Activated CD4-positive, alpha-beta T cell treated with anti-CD3 and anti-CD28 coated beads for 24 hours (primary cell): ENCODE data around the gene PYGM.
"Not testable (repeated sequence)": the region's sequence is repeated elsewhere in the genome, so short reads cannot be mapped to it uniquely, and the experiment has no call there.

Experiments
- DNase-seq, 2 donors: peaks; one replicate each; pipeline ENCODE4 v3.0.0-alpha.2; 2020; ENCODE audit warnings: low read depth in 2 of 2

The PYGM gene

DNA sequence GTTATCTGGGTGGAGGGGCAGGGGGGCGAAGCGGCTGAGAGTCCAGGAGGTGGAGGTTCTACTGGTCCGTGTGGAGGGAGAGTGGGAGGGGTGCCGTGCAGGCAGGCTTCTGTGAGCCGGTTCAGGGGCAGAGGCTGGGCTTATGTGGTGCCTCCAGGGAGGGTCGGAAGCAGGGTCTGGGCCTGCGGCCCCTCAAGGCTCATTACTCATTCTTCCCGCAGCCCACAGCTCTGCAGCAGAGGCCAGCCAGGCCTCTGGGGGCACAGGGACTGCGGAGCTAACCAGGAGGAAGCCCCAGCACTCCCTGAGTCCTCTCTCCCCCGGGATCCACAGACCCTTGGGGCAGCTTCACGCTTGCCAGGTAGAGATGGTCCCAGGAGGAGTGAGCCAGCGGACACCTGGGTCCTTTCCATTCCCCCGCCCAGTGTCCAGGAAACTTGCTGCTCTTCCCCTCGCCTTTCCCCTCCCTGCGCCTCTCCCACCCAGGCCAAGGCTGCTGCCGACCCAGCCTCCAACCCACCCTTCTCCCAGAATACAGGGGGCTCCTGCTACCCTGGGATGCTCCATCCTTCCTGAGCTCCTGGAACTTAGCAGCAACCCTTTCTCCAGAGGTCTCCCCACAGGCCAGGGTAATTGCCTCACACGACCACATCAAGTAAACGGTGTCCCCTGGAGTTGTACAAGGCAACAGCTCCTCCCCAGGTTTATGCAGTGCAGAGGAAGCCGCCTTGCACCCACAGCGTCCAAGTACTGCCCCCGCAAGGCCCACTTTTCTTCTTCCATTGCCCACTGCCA lies 43.1 kb downstream of the PYGM start:
- no peak for DNase-seq

- no peak for DNase-seq
Measured at GRCh38 chr11:64715756-64716472, 43.9 kb downstream of the PYGM start.

DNA sequence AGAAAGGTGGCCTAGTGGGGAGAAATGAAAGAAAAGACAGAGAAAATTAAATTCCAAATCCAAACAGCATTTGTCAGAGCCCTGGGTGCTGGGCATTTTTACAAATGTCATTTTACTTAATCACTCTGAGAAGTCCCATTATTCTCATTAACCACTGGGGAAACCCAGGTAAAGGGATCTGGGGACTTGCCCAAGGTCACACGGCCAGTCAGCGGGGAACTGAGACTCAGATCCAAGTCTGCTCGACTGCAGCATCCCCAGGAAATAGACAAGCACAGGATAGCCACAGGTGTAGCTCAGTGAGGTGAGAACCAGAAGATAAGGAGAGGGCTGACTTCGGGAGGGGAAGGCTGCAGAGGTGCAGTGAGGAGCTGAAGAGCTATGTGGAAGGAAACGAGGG lies 44.7 kb downstream of the PYGM start:
- no peak for DNase-seq

DNA sequence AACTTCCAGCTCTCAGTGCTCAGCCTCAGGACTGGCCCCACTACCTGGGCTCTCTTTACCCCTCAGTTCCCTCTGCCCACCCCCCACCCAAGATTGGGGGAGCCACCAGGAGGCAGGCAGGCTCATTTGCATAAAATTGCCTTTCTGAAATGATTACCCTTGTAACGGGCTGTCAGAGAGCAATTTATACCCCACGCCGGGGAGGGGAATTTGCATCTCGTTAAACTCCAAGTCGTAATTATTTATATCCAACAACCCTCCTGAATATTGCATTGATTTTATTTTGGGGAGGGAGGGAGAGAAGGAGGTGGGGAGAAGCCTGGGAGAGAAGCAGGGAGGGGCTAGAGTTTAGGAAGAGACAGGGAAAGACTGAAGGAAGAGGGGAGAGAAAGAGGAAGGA lies 45.1 kb downstream of the PYGM start:
- DNase-seq, result no peak

DNA sequence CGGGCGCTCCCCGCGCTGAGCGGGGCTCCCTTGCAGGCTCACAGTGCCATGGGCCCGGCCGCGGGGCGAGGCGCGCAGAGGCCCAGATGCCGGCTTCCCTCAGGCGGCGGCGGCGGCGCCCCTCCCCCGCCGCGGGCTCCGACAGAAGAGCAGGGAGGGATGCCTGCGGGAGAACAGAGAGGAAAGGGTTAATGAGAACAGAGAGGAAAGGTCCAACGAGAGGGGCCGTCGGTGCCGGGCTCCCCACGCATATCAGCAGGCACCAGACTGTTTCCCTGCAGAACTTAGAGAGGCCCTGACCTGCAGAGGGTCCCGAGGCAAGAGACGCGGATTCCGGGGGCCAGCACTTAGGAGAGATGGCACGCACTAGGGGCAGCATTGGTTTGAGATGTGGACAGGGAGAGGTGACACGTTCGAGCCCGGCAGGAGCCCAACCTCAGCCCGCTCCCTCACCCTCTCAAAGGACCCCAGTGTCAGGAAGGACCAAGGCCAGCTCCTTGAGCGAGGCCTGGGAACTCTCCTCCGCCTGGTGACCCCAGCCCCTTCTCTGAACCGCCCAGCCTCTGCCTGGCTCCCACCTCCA lies 45.9 kb downstream of the PYGM start:
- no peak for DNase-seq

- DNase-seq, result no peak
Measured at GRCh38 chr11:64713016-64713707, 46.6 kb downstream of the PYGM start.

DNA sequence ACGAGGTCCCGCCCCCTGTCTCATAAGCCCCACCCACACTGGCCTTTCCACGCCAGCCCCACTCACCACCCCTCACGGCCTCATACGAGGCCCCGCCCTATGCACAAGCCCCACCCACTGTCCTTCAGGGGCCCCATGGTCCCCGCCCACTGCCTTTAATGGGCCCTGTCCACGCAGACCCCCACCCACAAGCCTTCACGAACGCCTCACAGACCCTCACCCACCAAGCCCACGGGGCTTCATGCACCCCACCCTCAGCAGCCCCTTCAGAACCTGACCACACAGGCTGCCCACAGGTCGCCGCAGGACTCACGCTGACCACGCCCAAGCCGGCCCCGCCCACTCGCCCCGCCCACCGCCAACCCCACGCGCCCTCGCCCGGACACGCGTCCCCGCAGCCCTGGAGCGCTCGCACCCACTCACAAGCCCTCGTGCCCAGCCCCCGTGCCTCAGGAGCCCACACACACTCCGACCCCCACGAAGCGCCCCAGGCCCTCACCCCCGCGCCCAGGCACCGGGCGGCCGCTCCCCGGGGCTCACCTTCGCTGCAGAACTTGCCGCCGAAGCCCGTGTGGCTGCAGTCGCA lies 47.3 kb downstream of the PYGM start:
- DNase-seq, result no peak

DNA sequence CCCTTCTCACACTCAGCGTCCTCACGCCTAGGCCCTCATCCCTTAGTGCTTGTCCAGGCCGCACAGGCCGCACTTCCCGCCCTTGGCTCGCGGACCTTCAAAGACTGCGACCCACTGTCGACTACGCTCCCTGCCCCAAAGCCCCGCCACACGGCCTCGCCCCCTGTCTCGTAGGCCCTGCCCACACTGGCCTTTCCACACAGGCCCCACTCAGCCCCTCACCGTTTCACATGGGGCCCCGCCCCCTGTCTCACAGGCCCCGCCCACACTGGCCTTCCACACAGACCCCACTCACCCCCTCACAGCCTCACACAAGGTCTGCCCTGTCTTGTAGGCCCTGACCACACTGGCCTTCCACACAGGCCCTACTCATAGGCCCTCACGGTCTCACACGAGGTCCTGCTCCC lies 47.8 kb downstream of the PYGM start:
- no peak for DNase-seq

DNA sequence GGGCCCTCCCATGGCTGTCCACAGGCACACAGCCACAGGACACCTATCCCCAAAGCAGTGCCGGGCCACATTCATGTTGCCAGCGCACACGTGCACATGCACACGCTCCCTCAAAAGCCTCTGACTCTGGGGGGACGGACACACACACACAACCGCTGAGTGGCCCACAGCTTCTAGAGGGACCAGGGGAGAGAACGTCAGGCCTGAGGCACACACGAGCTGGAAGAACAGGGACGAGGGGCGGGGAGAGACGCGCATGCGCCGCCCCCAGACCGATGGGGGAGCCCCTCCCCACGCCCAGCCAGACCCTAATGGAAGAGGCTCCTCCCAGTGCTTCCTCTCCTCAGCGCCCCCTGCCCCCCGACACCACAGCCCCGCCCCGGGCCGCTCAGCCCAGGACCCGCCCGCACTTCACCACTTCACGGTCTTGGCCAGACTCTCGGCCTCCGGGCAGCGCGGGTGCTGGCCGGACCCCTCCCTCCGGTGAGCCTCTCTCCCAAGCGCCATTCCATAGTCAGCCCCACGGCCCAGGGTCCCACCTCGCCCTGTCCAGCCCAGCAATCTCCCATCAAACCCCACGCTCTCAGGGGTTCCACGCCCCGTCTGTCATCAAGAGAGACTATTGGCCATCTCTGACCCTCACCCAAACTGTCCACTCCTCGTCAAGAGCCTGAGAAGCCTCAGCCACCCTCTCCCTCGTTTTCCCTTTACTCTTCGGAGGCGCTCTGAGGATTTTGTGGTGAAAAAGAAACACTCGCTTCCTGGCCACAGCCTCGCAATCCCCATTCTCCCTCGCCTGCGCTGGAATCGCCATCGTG lies 48.4 kb downstream of the PYGM start:
- DNase-seq, result no peak

DNA sequence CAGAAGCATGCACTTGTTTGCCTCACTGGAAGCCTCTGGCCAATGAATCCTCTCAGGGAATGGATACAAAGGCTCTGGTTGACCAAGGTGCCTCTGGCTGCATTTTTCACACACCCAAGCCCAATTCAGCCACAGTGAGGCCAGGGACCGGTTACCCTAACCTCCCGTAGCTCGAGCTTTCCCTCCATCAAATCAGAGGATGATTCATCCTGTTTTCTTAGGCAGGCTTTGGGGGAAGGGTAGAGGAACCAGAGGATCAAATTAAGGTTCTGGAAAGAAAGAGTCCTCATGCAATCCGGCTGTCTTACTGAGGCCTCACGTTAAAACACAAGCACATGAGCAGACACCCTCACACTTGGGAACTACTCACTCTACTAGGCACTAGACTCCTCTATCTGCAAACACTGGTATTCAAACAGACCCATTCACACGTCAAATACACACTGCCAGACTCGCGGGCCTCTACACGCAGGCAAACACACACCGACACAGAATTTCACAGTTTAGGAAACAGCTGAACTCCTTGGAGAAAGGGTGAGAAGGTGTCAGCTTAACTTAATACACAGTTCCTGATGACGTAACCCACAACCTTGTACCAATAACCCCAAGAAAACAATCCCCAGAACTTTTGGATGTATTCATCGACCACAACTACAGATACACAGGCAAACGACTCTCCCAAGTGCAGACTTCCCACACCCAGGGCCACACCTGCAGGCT lies 49.2 kb downstream of the PYGM start:
- DNase-seq, result no peak

- DNase-seq, result no peak
Measured at GRCh38 chr11:64705501-64705900, 54.3 kb downstream of the PYGM start.

- no peak for DNase-seq
Measured at GRCh38 chr11:64703048-64703447, 56.7 kb downstream of the PYGM start.

DNA sequence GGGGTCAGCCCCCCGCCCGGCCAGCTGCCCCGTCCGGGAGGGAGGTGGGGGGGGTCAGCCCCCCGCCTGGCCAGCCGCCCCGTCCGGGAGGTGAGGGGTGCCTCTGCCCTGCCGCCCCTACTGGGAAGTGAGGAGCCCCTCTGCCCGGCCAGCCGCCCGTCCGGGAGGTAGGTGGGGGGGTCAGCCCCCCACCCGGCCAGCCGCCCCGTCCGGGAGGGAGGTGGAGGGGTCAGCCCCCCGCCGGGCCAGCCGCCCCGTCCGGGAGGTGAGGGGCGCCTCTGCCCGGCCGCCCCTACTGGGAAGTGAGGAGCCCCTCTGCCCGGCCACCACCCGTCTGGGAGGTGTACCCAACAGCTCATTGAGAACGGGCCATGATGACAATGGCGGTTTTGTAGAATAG lies 57.8 kb downstream of the PYGM start:
- DNase-seq, result not testable (repeated sequence)

DNA sequence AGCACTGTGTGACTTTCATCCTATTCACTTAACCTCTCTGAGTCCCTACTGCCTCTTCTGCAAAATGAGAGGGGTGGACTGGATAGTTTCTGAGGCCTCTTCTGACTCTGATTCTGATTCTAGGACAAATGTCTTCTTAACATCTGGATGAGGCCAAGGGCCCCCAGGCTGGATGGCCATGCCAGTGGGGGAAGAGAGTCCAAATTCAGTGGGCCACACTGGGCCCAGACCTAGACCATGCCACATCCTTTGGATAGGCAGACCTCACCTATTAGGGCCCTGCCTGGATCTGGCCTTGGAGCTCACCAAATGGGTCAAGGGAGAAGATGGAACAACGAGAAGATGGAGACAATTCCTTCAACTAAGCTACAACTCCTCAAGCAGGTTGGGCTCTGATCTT lies 61.3 kb downstream of the PYGM start:
- DNase-seq, result no peak

GRCh38 chr11:64697663-64698375 lies 62.0 kb downstream of the PYGM start:
- no peak for DNase-seq
